ENCODE data around the gene BCL2L11. TPM values are rescaled to one million over a fixed set of nuclear protein-coding genes. Genes with fewer than 3 reads are reported as not detected.

Gene BCL2L11
- total and polyA plus RNA-seq, 2 donors (not counting 3 experiments of a cell fraction or from before 2014, with no cell fraction given), result 12.9 to 26.6 TPM

DNA sequence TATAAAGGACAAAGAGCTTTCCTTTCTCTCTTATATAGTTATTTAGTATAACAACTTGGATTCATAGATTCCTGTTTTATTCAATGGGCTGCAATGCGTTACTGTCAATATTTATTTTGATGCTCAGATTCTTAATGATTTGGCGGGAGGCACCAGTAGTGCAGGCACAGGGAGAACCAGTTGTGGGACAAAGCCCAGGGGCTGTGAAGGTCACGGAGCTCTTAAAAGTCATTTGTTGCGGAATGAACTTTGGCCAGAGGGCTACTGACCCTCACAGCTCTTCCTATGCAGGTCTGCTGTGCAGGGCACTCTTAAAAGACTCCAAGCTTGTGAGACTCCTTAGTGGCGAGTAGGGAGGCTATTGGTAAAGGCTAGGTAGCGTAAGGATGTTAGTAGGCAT, 34.0 kb downstream of the BCL2L11 start:
- Histone ChIP-seq H3K79me2 (ENCODE audit: control insufficient read depth, insufficient read depth, low read length) (no peaks in the 10 kb centered on the region), H4K20me1 (replicated peaks; ENCODE audit: control insufficient read depth, extremely low read depth, insufficient read depth, low read length) (no peaks in the 10 kb centered on the region), H3K9me1 (replicated peaks; ENCODE audit: control insufficient read depth, extremely low read depth, insufficient read depth, low read length) (no peaks in the 10 kb centered on the region), H3K4me2 (ENCODE audit: insufficient read depth, low read length) (no peak overlapping the region), H3K9me3 (replicated peaks; ENCODE audit: control insufficient read depth, insufficient read depth, low read length) (no peaks in the 10 kb centered on the region), H3K27ac (ENCODE audit: insufficient read depth, low read depth, low read length) (no peak overlapping the region), H2AFZ (ENCODE audit: low read depth, low read length) (no peak overlapping the region), H3K9ac (replicated peaks; ENCODE audit: extremely low read depth, insufficient read depth, low read length) (no peak overlapping the region), H3K4me1 (ENCODE audit: control insufficient read depth, extremely low read depth, insufficient read depth, low read length) (peaks cover 10% of the 10 kb centered on the region), H3K4me3 (replicated peaks in 1 of 3; ENCODE audit: insufficient read depth in 1 of 3, low read depth in 1 of 3, low read length in 3 of 3) (no peak overlapping the region), H3K36me3 (ENCODE audit: control insufficient read depth in 2 of 2, extremely low read depth in 1 of 2, insufficient read depth in 2 of 2, low read length in 2 of 2) (peaks cover 0 to 26% of the 10 kb centered on the region in 2 experiments), H3K27me3 (ENCODE audit: control insufficient read depth in 2 of 2, insufficient read depth in 2 of 2, low read length in 2 of 2) (peaks cover 6 to 19% of the 10 kb centered on the region in 2 experiments)
- intact Hi-C loops (cut with micrococcal nuclease) (no loop called here), dilution Hi-C loops (cut with MboI; ENCODE audit: extremely low pct_ligation_motif_present, low sequenced_read_pairs) (no loop called here)
- BruUV-seq (replicated peaks), result no TSS peak
- FAIRE-seq (no peak), DNase-seq (ENCODE audit: low read depth, low spot score) (no peak)
- ChIA-PET CTCF (no interaction called here), POLR2A (no interaction called here)
- no peak for TF ChIP-seq FOS (IDR thresholded peaks at IDR 0.05; ENCODE audit: borderline replicate concordance, insufficient read depth, low read length)
- TF ChIP-seq GATA2 (IDR thresholded peaks at IDR 0.05; ENCODE audit: insufficient read depth, insufficient read length, low read depth, low read length), result no peak
- TF ChIP-seq JUN (IDR thresholded peaks at IDR 0.05; ENCODE audit: borderline replicate concordance, insufficient read depth, insufficient read length, low read depth), result no peak
- no peak for TF ChIP-seq POLR2A (IDR thresholded peaks at IDR 0.05; ENCODE audit: low read depth, low read length)
- TF ChIP-seq MYC (IDR thresholded peaks at IDR 0.05; ENCODE audit: low read depth, low read length), result no peak
- TF ChIP-seq, protein P1, sequence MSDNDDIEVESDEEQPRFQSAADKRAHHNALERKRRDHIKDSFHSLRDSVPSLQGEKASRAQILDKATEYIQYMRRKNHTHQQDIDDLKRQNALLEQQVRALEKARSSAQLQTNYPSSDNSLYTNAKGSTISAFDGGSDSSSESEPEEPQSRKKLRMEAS (IDR thresholded peaks at IDR 0.05; ENCODE audit: insufficient read depth, insufficient read length), result no peak
- TF ChIP-seq, protein P2, sequence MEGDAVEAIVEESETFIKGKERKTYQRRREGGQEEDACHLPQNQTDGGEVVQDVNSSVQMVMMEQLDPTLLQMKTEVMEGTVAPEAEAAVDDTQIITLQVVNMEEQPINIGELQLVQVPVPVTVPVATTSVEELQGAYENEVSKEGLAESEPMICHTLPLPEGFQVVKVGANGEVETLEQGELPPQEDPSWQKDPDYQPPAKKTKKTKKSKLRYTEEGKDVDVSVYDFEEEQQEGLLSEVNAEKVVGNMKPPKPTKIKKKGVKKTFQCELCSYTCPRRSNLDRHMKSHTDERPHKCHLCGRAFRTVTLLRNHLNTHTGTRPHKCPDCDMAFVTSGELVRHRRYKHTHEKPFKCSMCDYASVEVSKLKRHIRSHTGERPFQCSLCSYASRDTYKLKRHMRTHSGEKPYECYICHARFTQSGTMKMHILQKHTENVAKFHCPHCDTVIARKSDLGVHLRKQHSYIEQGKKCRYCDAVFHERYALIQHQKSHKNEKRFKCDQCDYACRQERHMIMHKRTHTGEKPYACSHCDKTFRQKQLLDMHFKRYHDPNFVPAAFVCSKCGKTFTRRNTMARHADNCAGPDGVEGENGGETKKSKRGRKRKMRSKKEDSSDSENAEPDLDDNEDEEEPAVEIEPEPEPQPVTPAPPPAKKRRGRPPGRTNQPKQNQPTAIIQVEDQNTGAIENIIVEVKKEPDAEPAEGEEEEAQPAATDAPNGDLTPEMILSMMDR (IDR thresholded peaks at IDR 0.05; ENCODE audit: extremely low read depth in 1 of 2, insufficient read depth in 1 of 2, low read depth in 1 of 2, low read length in 2 of 2), result no peak
- TF ChIP-seq POLR2AphosphoS5 (IDR thresholded peaks at IDR 0.05; ENCODE audit: insufficient read depth, low read depth, low read length), result no peak
- TF ChIP-seq EZH2 (IDR thresholded peaks at IDR 0.05; ENCODE audit: borderline replicate concordance, low read depth, low read length, severe bottlenecking), result no peak
